Sciatic nerve (tissue), 2 donors: ENCODE results near the gene APBA1. TPM values are rescaled to one million over a fixed set of nuclear protein-coding genes. Genes with fewer than 3 reads are reported as not detected.
"Not testable (repeated sequence)": the region's sequence is repeated elsewhere in the genome, so short reads cannot be mapped to it uniquely, and the experiment has no call there.

ENCODE experiments used
- ATAC-seq: fragments of 200-7000 bp; cut with Tn5 transposase; one replicate; pipeline ENCODE4 v1.9.1; 2020; ENCODE audit warnings: mild to moderate bottlenecking, moderate library complexity
- DNase-seq: peaks from one replicate; pipeline ENCODE4 v3.0.0-alpha.2; 2020; ENCODE audit warnings: low spot score
- intact Hi-C: fragments of 100-400 bp; cut with DNase I; formaldehyde crosslinking; loops from one replicate; pipeline ENCODE4 v1.14.2; 2022
- total RNA-seq: library from RNA; stranded (reverse); fragmentation: NEBNext Ultra II Directional; extraction: Animal tissue kit (Norgen Biotek cat#: 25700); gene quantifications from one replicate; pipeline ENCODE4 v1.2.1, GENCODE V29; 2021
- donor health status: DM: no; HTN: no; CAD: no.
- donor health status: DM: no; HTN: no; CAD: no.

Gene APBA1
- total RNA-seq, 1 donor from 2014 or later = 11.1 TPM

DNA sequence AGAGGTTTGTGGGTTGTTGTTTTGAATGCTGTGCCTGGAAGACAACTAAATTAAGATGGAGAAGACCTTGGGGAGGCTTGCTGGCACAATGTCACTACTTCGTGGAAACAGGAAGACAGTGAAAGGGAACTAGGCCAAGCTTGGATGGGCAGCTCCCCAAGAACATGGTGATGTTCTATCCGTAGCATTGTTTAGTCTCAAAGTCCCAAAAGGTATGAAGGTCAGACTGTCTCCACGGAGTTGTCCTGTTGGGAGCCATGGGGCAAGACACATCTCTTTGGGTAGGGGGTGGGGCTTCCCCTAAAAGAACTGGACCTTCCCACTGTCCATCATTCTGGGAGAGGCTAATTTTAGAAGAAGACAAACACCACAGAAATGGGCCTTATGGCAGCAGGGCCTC is 206.7 kb downstream of the APBA1 start:
- intact Hi-C loops = no loop called here
- ATAC-seq (peak; percentile 89), DNase-seq (no peak)

DNA sequence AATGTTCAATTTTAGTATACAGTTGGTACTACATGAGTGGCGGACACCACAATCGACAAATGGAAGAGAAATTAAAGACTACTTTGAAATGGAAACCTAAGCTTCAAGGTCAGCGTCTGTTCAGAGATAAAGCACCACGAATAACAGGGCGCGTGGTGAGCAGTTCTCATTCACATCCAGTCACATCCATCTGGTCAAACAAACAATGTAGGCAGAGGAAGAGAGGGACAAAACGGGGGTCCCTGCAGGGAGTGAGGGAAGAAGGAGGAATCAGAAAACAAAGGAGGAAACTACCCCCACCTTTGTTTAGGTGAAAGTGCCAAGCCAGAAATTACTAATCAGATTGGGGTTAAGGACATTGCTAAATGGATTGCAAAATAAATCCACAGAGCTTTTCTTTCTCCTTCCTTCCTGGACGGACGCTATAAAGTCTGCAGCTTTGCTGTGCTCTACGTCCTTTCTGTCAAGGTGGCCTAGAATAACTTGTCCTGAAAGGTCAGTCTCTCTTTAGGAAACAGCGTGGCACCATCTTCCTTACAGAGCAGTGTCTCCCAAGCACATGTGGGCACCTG is 208.6 kb downstream of the APBA1 start:
- DNase-seq (no peak), ATAC-seq (no peak)
- intact Hi-C loops = no loop called here

DNA sequence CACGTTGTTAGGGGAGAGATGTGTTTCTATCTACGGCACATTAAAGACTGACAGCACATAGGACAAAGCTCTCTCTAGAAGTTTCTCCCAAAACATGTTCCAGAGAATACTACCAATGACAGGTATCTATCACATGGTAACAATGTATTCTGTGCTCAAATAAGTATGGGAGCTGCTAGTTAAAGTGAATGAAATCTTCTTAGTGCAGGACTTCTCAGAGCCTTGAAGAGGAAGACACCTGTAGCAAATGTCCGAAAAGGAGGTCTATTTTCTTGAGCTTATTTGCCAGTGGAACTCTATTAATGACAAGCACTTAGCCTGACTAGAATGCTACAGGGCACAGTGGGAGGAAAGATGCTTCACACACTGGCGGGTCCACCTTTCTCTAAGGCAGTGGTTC is 209.8 kb downstream of the APBA1 start:
- no peak for ATAC-seq
- no peak for DNase-seq
- intact Hi-C loops = no loop called here

DNA sequence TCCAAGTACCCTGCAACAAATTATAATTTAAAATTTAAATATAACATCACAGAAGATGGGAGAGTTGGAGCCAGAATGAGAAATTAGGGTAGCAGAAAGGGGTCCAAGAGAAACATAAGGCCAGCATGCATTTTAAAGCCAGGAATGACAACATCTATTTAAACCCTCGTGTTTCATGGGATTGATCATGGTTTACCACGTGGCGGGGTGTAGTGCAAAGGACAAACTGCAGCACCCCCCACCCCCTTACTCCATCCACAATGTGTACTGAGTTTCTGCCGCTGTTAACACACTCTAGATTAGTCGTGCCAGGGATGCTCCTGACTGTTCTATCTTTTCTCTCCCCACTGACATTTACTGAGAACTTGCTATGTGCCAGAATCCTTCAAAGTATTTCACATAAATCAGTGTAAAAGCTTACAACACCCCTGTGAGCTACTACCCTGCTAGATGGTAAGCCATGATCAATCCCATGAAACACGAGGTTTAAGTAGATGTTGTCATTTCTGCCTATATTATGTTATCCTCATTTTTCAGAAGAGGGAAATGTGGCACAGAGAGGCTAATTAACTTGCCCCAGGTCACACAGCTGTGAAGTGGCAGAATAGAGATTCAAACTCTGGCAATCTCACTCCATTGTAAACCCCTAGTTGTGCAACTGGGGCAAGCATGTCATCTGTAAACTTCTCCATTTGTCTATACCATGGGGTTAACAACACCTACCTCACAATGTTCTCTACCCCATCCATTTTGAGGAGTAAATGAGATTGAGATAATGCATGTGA is 210.9 kb downstream of the APBA1 start:
- DNase-seq (no peak), ATAC-seq (no peak)
- intact Hi-C loops = no loop called here

DNA sequence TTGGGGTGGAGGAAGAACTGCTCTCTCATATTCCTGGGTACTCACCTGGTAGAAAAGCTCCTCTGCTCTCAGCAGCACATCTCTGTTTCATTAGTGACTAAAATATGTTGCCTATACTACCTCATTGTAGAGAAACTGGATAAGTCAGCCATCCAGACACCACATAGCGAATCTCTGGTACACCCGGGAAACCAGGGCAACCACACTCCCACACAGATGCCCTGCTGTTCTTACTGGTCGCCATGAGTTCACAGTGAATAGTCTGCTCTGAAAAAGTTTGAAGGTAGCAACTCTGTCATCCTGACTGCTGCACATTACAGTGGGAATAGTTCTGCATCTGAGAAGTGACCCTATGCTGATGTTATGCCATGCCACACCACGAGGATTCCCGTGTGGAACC is 212.2 kb downstream of the APBA1 start:
- DNase-seq (no peak), ATAC-seq (no peak)
- intact Hi-C loops = no loop called here

DNA sequence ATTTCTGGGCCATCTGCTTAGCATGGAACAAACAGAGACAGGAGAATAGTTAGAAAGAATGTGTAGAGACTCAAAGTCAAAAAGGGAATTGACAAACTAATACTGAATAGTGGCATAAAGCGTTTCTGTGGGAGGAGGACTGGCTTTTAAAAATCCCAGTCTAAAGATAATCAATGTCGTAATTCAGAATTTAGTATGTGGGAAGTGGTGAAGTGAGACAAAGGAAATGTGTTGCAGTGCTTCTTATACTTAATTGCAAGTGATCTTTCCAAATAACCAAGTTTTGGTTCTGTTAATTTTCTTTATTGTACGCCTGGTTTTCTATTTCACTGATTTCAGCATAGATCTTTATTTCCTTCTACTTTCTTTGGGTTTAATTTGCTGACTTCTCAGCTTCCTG is 214.0 kb downstream of the APBA1 start:
- no peak for DNase-seq
- ATAC-seq = no peak
- intact Hi-C loops = no loop called here

DNA sequence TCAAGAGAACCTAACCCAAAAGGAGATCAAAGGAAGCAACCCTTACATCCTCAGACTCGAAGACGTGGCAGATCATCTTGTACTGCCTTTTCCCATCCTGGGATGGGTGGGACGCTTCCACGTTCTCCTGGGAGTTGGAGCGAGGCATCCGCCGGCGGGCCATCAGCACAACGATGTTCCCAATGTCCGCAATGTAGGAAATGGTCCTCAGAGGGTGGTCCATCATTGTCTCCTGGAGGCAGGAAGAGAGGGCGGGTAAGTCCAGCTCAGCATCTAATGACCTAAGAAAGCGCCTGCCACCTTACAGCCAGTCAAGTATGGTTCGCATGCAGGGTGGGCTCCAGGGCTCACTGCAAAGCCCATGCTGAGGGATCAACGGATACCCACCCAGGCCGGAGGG is 216.0 kb downstream of the APBA1 start:
- no peak for ATAC-seq

DNA sequence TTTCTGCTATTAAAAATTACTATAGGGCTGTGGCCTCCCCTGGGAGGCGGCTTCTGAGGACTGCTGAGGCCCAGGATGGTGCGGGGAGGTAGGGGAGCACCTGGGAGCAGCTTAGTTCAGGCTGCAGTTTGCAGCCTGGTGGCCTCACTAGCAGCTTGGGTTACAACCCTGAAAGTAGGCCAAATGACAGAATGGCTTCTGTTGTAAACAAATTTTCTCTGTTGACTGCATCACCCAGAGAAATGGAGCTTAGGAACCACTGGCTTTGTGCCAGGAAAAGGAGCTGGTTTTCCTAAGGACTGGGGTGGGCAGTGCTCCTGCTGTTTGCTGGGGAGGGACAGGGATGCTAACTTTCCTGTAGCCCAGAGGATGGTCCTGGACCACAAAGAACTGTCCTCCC is 216.9 kb downstream of the APBA1 start:
- no peak for DNase-seq
- peak; percentile 26 for ATAC-seq
- intact Hi-C loops = no loop called here

More for the DNA sequence above, 216.0 kb downstream of the APBA1 start:
- intact Hi-C loops = no loop called here
- DNase-seq = no peak

DNA sequence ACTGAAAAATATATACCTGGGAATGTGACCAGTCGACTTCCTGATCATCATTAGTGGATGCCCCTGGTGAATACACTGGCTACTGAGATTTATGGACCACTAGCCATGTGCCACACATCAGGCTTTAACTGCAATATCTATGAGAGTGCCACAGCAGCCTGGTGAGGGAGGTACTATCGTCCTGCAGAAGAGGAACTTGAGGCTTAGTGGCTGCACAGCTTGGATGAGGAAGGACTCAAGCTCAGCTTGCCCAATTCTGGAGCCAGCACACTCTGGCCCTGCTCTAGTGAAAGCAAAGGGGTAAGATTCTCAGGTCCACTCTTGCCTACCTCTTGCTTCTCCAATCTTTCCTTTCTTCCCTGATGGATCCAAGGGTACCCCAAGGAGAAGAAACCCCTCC is 217.8 kb downstream of the APBA1 start:
- ATAC-seq (no peak), DNase-seq (no peak)
- intact Hi-C loops = no loop called here

DNA sequence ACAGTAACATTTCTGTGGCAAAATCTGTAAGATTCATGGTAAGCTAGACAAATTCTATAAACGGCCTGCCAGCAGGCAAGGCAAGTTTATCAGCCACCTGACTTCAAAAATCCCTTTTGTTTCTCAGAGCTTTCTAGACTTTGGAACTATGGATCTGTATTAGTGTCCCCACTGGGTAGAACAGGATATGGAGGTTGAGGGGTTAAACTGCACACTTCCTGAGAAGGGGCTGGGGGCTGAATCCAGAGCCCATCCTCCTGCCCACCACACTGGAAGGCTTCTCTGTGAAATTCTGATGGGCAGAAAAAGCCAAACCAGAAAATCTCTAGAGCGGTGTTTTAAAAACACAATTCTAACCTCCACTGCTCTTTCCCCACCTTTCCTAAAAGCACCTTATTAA is 218.4 kb downstream of the APBA1 start:
- no peak for DNase-seq
- intact Hi-C loops = no loop called here
- no peak for ATAC-seq

DNA sequence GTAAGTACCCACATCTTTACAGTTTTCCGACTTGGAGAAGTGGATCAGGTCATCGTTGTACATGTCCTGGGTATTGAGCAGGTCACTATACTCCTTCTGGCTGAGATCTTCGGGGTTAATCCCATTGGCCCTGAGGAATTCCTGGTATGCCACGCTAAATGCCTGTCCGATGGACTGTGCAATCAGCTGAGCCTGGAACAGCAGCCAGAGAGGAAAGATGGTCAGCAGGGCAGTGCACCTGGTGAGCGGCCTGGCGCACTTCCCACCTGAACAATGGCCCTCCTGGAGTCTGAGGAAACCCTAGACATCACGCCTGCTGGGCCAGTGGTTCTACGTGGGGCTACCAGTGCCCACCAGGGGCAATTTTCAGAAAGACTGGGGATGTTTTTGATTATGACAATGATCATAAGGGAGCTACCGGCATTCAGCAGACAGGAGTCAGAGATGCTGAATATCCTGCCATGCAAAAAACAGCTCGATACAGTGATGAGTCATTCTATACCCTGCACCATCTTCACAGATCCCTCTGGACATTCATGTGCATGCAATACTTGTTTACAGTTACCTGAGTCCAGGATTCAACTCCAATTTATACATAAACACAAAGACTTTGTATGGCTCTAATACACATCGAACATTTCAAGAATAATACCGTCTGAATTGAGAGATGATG is 219.9 kb downstream of the APBA1 start:
- no peak for DNase-seq
- intact Hi-C loops = no loop called here

DNA sequence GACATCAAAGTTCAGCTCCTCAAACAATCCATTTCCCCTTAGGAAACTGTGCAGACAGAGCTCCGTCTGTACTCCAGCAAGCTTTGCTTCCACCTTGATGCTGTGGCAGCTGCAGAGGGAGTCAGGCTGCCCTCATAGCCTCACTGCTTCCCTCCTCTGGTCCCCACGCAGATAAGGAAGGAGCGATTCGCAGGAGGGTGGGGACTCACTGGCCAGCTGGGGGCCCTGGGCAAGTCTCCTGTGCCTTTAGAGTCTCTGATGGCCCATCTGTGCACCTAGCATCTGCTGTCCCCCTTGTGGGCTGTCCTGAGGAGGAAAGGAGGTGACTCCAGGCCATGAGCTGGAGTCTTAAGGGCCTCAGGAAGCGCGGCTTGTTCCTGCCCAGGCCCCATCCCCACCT is 225.7 kb downstream of the APBA1 start:
- DNase-seq (no peak), ATAC-seq (no peak)
- intact Hi-C loops = no loop called here

More for the DNA sequence above, 219.9 kb downstream of the APBA1 start:
- no peak for ATAC-seq

DNA sequence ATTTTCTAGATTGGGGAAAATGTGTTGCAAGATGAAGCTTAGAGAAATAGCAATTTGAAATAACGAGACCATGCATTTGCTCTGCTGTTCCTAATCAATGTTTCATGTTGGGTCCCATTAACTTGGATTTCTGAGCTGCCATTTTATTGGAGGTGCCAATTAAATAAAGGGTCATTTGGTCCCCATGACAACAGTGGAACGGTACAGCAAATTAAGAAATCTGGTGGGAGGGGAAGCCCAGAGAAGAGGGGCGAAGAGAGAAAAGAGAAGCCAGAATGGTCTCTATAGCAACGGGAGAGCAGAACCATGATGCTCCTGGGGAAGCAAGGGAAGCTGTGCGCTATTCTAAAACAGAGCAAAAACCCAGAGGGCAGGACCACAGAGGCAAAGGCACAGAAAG is 226.9 kb downstream of the APBA1 start:
- DNase-seq (no peak), ATAC-seq (no peak)
- intact Hi-C loops = no loop called here

DNA sequence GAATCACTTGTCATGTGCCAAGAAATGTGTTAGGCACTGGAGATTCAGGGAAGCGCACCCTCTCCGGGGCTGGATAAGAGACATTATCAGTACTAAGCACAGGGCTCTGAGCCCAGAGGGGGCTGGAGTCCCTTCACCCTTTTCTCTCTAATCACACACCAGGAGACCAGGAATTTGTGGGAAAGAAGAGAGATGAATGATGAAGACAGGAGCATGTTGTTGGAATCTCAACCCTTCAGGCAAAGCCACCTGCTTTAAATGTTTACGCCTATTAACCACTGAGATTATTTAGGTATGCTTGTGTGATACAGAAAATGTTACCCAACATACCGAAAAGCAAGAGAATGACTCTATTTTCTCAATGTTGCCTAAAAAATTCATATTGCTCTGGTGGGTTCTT is 227.4 kb downstream of the APBA1 start:
- ATAC-seq (no peak), DNase-seq (no peak)
- intact Hi-C loops = no loop called here

DNA sequence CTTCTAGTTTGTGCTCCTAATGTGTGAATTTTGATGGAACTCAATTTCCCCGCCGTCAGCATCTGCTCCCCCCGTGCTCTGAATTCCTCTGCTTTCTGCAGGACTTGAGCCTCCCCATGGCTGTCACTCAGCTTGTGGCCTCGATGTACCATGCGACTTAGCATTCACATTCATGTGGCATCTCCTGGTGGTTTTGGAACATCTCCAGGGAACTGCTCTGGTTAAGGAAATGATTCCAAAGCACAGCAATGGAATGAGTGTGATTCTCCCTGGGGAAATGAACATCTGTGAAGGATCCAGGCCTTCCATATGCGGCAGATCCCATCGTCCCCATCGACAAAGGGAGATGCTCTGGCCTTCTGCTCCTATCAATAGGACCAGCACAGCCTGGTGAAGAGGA is 228.2 kb downstream of the APBA1 start:
- DNase-seq (no peak), ATAC-seq (no peak)
- intact Hi-C loops = no loop called here

DNA sequence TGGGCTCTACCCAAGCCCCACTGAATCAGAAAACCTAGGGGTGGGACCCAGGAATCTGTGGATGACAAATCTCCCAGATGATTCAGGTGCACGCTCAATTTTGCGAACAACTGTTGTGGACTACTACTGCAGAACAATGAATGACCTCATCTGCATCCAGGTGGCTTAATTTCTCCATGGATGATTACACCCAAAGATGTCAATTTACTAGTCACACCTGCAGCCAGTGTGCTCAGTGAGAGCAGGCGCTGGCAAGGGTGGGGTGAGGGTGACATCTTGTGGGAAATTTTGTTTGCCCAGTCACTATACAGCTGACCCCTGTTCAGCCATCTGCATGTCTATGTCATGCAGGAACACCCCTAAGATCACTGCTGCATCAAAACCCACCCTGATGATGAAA is 229.0 kb downstream of the APBA1 start:
- ATAC-seq (no peak), DNase-seq (no peak)
- intact Hi-C loops = no loop called here

DNA sequence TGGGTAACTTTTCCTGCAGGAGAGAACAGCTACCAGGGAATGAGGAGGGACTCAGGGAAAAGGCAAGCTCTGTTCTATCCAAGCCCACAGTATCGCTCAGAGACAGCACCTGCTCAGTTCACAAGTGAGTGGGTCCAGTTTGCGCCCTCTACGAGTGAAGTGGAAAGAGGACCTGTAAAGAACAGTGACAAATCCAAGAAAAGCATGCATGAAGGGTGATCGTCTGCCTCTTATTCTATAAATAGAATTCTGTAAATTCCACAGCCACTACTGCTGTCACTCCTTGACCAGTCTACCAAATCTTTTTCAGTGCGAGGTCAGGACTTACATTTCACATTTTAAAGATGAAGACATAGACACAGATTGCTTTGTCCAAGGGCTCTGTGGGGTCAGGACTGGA is 229.7 kb downstream of the APBA1 start:
- DNase-seq = no peak
- no peak for ATAC-seq
- intact Hi-C loops = no loop called here

DNA sequence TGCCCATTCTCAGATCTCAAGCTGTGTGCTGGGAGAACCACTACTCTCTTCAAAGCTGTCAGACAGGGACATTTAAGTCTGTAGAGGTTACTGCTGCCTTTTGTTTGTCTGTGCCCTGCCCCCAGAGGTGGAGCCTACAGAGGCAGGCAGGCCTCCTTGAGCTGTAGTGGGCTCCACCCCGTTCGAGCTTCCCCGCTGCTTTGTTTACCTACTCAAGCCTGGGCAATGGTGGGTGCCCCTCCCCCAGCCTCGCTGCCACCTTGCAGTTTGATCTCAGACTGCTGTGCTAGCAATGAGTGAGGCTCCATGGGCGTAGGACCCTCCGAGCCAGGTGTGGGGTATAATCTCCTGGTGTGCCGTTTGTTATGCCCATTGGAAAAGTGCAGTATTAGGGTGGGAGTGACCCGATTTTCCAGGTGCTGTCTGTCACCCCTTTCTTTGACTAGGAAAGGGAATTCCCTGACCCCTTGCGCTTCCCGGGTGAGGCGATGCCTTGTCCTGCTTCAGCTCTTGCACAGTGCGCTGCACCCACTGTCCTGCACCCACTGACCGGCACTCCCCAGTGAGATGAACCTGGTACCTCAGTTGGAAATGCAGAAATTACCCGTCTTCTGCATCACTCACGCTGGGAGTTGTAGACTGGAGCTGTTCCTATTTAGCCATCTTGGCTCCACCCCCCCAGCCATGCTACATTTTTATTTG is 231.8 kb downstream of the APBA1 start:
- DNase-seq, ATAC-seq, intact Hi-C loops: not testable (repeated sequence)

DNA sequence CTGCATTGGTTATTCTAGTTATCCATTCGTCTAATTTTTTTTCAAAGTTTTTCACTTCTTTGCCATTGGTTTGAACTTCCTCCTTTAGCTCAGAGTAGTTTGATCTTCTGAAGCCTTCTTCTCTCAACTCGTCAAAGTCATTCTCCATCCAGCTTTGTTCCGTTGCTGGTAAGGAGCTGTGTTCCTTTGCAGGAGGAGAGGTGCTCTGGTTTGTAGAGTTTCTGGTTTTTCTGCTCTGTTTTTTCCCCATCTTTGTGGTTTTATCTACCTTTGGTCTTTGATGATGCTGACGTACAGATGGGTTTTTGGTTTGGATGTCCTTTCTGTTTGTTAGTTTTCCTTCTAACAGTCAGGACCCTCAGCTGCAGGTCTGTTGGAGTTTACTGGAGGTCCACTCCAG is 232.5 kb downstream of the APBA1 start:
- DNase-seq, ATAC-seq, intact Hi-C loops: not testable (repeated sequence)

DNA sequence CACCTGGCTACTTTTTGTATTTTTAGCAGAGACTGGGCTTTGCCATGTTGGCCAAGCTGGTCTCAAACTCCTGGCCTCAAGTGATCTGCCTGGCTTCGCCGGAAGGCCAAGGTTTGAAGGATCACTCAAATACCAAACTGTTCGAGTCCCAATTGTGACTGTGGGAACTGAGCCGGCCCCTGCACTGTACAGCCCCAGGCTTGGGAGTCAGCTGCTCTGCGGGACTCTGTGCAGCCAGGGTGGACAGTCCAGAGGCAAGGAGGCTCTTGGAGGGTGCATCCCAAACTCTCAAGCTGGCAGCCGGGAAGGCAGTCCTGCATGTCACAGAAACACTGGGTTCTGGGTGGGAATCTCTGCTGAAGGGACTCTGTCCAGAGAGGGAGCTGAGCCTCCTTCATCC is 238.2 kb downstream of the APBA1 start:
- ATAC-seq (no peak), DNase-seq (no peak)
- intact Hi-C loops = no loop called here
